Smooth muscle cell (in vitro differentiated cells): Measurements from ENCODE around the gene NME2. TPM values are rescaled to one million over a fixed set of nuclear protein-coding genes. Genes with fewer than 3 reads are reported as not detected.
A peak's percentile ranks its signal among the peaks of the same experiment; 100 is the strongest.

Experiments used
- DNase-seq: peaks from one replicate; lab custom pipeline; 2025; ENCODE audit not compliant: unreplicated experiment; lab: John Stamatoyannopoulos, UW
- H2AFZ ChIP-seq: fragments of 200-600 bp; sonication (generic); 2 replicates; pipeline ENCODE4 v1.6.0; 2016; ENCODE audit warnings: antibody characterized with exemption, low read depth, mild to moderate bottlenecking
- H3F3A ChIP-seq: fragments of 200-600 bp; sonication (generic); 2 replicates; pipeline ENCODE4 v1.6.0; 2017; ENCODE audit warnings: antibody characterized with exemption, low read depth
- H3K27ac ChIP-seq: fragments of 200-600 bp; sonication (generic); 2 replicates; pipeline ENCODE4 v1.5.1; 2016; ENCODE audit warnings: low read depth, mild to moderate bottlenecking
- H3K27me3 ChIP-seq: fragments of 200-600 bp; sonication (generic); 2 replicates; pipeline ENCODE4 v1.6.1; 2016; ENCODE audit warnings: low read depth, mild to moderate bottlenecking
- H3K36me3 ChIP-seq: fragments of 200-600 bp; sonication (generic); 2 replicates; pipeline ENCODE4 v1.5.1; 2016; ENCODE audit warnings: low read depth
- H3K4me1 ChIP-seq: fragments of 200-600 bp; sonication (generic); 2 replicates; pipeline ENCODE4 v1.5.1; 2016; ENCODE audit warnings: low read depth
- H3K4me2 ChIP-seq: fragments of 200-600 bp; sonication (generic); 2 replicates; pipeline ENCODE4 v1.6.0; 2016; ENCODE audit warnings: mild to moderate bottlenecking
- H3K4me3 ChIP-seq: fragments of 200-600 bp; sonication (generic); 2 replicates; pipeline ENCODE4 v1.5.1; 2016; ENCODE audit warnings: mild to moderate bottlenecking
- H3K79me2 ChIP-seq: fragments of 200-600 bp; sonication (generic); 2 replicates; pipeline ENCODE4 v1.6.0; 2016; ENCODE audit warnings: low read depth, mild to moderate bottlenecking
- H3K9ac ChIP-seq: fragments of 200-600 bp; sonication (generic); 2 replicates; pipeline ENCODE4 v1.6.0; 2016; ENCODE audit warnings: low read depth
- H3K9me3 ChIP-seq: fragments of 200-600 bp; sonication (generic); replicated peaks from 2 replicates; pipeline ENCODE4 v1.5.1; 2016; ENCODE audit warnings: low read depth
- H4K20me1 ChIP-seq: fragments of 200-600 bp; sonication (generic); 2 replicates; pipeline ENCODE4 v1.6.0; 2016; ENCODE audit warnings: low read depth
- CTCF ChIP-seq: fragments of 200-600 bp; sonication (generic); IDR thresholded peaks from 2 replicates; pipeline ENCODE4 v1.5.1; 2017; ENCODE audit warnings: borderline replicate concordance, mild to moderate bottlenecking, antibody characterized with exemption; ENCODE audit not compliant: insufficient read depth, poor library complexity, severe bottlenecking
- WGBS: methylation state at CpG from one replicate; pipeline ENCODE4 v1.1.7; 2016; ENCODE audit warnings: low lambda C conversion rate; 5-methylcytosine and 5-hydroxymethylcytosine counted together
- polyA plus RNA-seq: library from polyadenylated mRNA; unstranded; fragments of >200 nt; fragmentation: Nextera tagmentation; extraction: Ambion mirVana; gene quantifications from 2 replicates; pipeline ENCODE4 v1.2.1, GENCODE V29; 2016
- total RNA-seq: library from RNA; depleted of rRNA; stranded (reverse); fragments of >200 nt; gene quantifications from 2 replicates; pipeline ENCODE4 v1.2.3, GENCODE V29; 2014

The NME2 gene
- total and polyA plus RNA-seq, 2 experiments from 2014 or later = 496 to 675 TPM

- Histone ChIP-seq H3K4me2 (no peak overlapping the region), H4K20me1 (no peaks in the 10 kb centered on the region), H3K27ac (no peak overlapping the region), H3K27me3 (no peaks in the 10 kb centered on the region), H2AFZ (no peak overlapping the region), H3K9me3 (no peaks in the 10 kb centered on the region), H3K4me1 (no peaks in the 10 kb centered on the region), H3F3A (no peaks in the 10 kb centered on the region), H3K79me2 (no peaks in the 10 kb centered on the region), H3K9ac (no peak overlapping the region), H3K4me3 (no peak overlapping the region), H3K36me3 (no peaks in the 10 kb centered on the region)
- 92% methylated on average over 3 of the region's 3 CpGs for WGBS
- no peak for DNase-seq
- TF ChIP-seq CTCF = no peak
Measured at GRCh38 chr17:51135956-51136355, 30.3 kb upstream of the NME2 start.

DNA sequence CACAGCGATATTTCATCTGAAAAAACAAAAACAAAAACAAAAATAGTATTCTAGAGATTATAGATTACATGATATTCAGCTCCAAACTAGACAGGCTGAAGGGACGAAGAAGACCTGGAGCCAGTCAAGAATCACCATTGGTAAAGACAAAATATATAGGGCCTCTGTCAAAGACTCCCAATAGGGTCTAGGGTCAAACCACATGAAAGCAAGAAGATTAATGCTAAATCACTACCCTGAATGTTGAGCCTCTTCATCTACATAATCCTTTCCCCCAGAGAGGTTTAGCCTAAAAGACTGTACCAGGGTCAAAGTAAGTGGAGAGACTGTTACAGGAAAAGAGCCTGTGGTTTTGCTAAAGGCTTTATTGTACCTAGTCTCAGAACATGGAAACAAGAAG lies 23.6 kb upstream of the NME2 start:
- no peak overlapping the region for H3K4me2 ChIP-seq
- no peaks in the 10 kb centered on the region for H3K4me1 ChIP-seq
- no peak overlapping the region for H2AFZ ChIP-seq
- DNase-seq = no peak
- TF ChIP-seq CTCF = no peak
- no peaks in the 10 kb centered on the region for H4K20me1 ChIP-seq
- H3K27me3 ChIP-seq = no peaks in the 10 kb centered on the region
- peaks cover 6% of the 10 kb centered on the region for H3F3A ChIP-seq
- WGBS = 84% methylated on average over 2 of the region's 2 CpGs
- H3K9ac ChIP-seq = no peak overlapping the region
- H3K4me3 ChIP-seq = no peak overlapping the region
- no peaks in the 10 kb centered on the region for H3K79me2 ChIP-seq
- H3K27ac ChIP-seq = no peak overlapping the region
- H3K36me3 ChIP-seq = no peaks in the 10 kb centered on the region
- no peaks in the 10 kb centered on the region for H3K9me3 ChIP-seq

DNA sequence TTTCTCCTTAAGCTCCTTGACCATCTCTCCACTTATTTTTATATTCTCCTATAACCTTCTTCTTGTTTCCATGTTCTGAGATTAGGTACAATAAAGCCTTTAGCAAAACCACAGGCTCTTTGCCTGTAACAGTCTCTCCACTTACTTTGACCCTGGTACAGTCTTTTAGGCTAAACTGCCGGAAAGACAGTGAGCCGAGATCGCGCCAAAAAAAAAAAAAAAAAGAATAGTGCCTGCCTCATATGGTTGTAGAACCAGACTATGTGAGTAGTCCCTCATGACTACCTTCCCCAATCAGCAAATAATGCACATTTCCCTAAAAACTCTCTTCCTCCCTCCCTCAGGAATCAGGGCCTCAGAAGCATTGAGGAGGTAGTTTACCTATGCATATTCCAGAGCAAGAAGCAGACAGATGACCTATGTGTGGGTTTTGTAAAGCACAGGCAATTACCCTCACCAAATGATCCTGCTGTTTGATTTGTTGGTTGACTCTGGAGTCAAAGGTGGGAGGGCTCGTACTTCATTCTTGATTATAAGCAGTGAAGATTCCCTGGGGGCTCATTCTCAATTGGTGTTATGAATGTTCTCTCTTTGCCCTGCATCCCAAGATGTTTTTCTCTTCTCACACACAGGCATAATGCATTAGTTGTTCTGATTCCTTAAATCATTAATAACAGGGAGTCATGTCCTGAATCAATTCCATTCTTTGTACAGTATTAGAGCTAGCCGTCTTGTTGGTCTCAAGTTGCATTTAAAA lies 21.8 kb upstream of the NME2 start:
- 88% methylated on average over 6 of the region's 6 CpGs for WGBS
- no peaks in the 10 kb centered on the region for H3K79me2 ChIP-seq
- H3K27me3 ChIP-seq = no peaks in the 10 kb centered on the region
- no peaks in the 10 kb centered on the region for H3K4me1 ChIP-seq
- no peaks in the 10 kb centered on the region for H4K20me1 ChIP-seq
- H3K36me3 ChIP-seq = no peaks in the 10 kb centered on the region
- H3K4me2 ChIP-seq = no peak overlapping the region
- H3K9ac ChIP-seq = no peak overlapping the region
- TF ChIP-seq CTCF = no peak
- H3F3A ChIP-seq = peaks cover 6% of the 10 kb centered on the region
- H2AFZ ChIP-seq = no peak overlapping the region
- no peak for DNase-seq
- no peaks in the 10 kb centered on the region for H3K9me3 ChIP-seq
- no peak overlapping the region for H3K27ac ChIP-seq
- no peak overlapping the region for H3K4me3 ChIP-seq

DNA sequence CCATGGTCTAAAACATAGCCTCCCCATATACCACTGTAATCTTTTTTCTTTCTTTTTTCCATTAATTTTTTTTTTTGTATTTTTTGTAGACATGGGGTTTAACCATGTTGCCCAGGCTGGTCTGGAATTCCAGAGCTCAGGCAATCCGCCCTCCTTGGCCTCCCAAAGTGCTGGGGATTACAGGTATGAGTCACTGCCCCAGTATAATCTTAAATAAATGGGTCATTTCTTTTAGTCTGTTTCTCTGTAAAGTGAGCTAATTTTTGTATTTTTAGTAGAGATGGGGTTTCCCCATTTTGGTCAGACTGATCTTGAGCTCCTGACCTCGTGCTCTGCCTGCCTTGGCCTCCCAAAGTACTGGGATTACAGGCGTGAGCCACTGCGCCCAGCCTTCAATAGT lies 18.6 kb upstream of the NME2 start:
- H2AFZ ChIP-seq = no peak overlapping the region
- H3K27ac ChIP-seq = peak overlapping the region; percentile 95
- 26% methylated on average over 4 of the region's 4 CpGs for WGBS

More for the DNA sequence above, 18.6 kb upstream of the NME2 start:
- Histone ChIP-seq H3F3A (peaks cover 10% of the 10 kb centered on the region), H3K36me3 (no peaks in the 10 kb centered on the region), H4K20me1 (no peaks in the 10 kb centered on the region), H3K9ac (peak overlapping the region; percentile 79), H3K9me3 (no peaks in the 10 kb centered on the region), H3K79me2 (no peaks in the 10 kb centered on the region), H3K4me2 (peak overlapping the region; percentile 50), H3K4me1 (peaks cover 2% of the 10 kb centered on the region), H3K27me3 (no peaks in the 10 kb centered on the region), H3K4me3 (no peak overlapping the region)
- no peak for TF ChIP-seq CTCF
- DNase-seq = no peak
